SK-N-SH (cell line): ENCODE results near the gene EEF1B2.

Source experiments
- CHD2 ChIP-seq: fragments of 150-350 bp; IDR thresholded peaks from 2 replicates; pipeline ENCODE4 v1.6.1; 2018; ENCODE audit warnings: low read length; ENCODE audit not compliant: partially characterized antibody
- CTCF ChIP-seq: fragments of 200-600 bp; sonication (generic); IDR thresholded peaks from 2 replicates; pipeline ENCODE4 v1.6.1; 2017; ENCODE audit warnings: antibody characterized with exemption, mild to moderate bottlenecking, moderate library complexity
- EZH2phosphoT487 ChIP-seq: fragments of 200-600 bp; sonication (generic); IDR thresholded peaks from 2 replicates; pipeline ENCODE4 v1.6.1; 2017; ENCODE audit warnings: low read depth, mixed run types, mild to moderate bottlenecking, antibody characterized with exemption, moderate library complexity, borderline replicate concordance
- FOXJ3 ChIP-seq: sonication (generic); formaldehyde crosslinking; IDR thresholded peaks from 2 replicates; pipeline ENCODE4 v1.5.1; 2020; ENCODE audit warnings: mild to moderate bottlenecking, missing genetic modification reagents
- NRF1 ChIP-seq: IDR thresholded peaks from 2 replicates; pipeline ENCODE4 v1.6.1; 2012; ENCODE audit warnings: low read depth, mild to moderate bottlenecking, low read length
- PBX3 ChIP-seq: IDR thresholded peaks from 2 replicates; pipeline ENCODE4; 2012
- POLR2AphosphoS5 ChIP-seq: IDR thresholded peaks from 2 replicates; pipeline ENCODE4 v1.6.1; 2012; ENCODE audit warnings: low read depth, low read length
- RAD21 ChIP-seq: IDR thresholded peaks from 2 replicates; pipeline ENCODE4 v1.6.1; 2012; ENCODE audit warnings: mild to moderate bottlenecking, low read length
- RFX5 ChIP-seq: IDR thresholded peaks from 2 replicates; pipeline ENCODE4 v1.6.1; 2012; ENCODE audit warnings: mild to moderate bottlenecking, improper control_type of control experiment, low read length
- TAF1 ChIP-seq: IDR thresholded peaks from 2 replicates; pipeline ENCODE4 v1.6.1; 2012; ENCODE audit warnings: low read depth, mild to moderate bottlenecking, low read length, moderate library complexity, borderline replicate concordance
- YY1 ChIP-seq: IDR thresholded peaks from 2 replicates; pipeline ENCODE4 v1.4.0; 2012; ENCODE audit warnings: low read depth, mild to moderate bottlenecking

GRCh38 chr2:206160125-206160806, 571 bp downstream of the EEF1B2 start:
- TF ChIP-seq CTCF: no peak
- TF ChIP-seq POLR2AphosphoS5: no peak
- no peak for TF ChIP-seq YY1
- no peak for TF ChIP-seq EZH2phosphoT487
- no peak for TF ChIP-seq PBX3
- TF ChIP-seq FOXJ3 (CRISPR knock-in tag): no peak
- no peak for TF ChIP-seq CHD2
- TF ChIP-seq TAF1: no peak
- no peak for TF ChIP-seq RAD21
- no peak for TF ChIP-seq NRF1
- TF ChIP-seq RFX5: no peak
